ENCODE results near the gene SLC22A2. TPM values are rescaled to one million over a fixed set of nuclear protein-coding genes. Genes with fewer than 3 reads are reported as not detected.

SLC22A2 gene
- total and polyA plus RNA-seq, 2 of the 13 experiments (the other 11 are each of a cell fraction or from before 2014, with no cell fraction given) = not detected

- DNase-seq (ENCODE audit: low spot score) (no peak), ATAC-seq (no peak), FAIRE-seq (no peak)
- BruUV-seq (replicated peaks) = no TSS peak
- TF ChIP-seq ZNF329 (CRISPR knock-in tag; IDR thresholded peaks at IDR 0.05; ENCODE audit: low read depth) (no peak), ZNF3 (CRISPR knock-in tag; IDR thresholded peaks at IDR 0.05) (no peak), HMGA1 (CRISPR knock-in tag; conservative IDR thresholded peaks at IDR 0.05) (no peak), ZZZ3 (CRISPR knock-in tag; IDR thresholded peaks at IDR 0.05; ENCODE audit: borderline replicate concordance) (no peak), MAFG (CRISPR knock-in tag; IDR thresholded peaks at IDR 0.05) (no peak), YEATS2 (CRISPR knock-in tag; IDR thresholded peaks at IDR 0.05; ENCODE audit: borderline replicate concordance) (no peak), ZNF44 (CRISPR knock-in tag; IDR thresholded peaks at IDR 0.05) (no peak), KAT2B (IDR thresholded peaks at IDR 0.05; ENCODE audit: borderline replicate concordance, low read depth, low read length) (no peak), ZSCAN29 (CRISPR knock-in tag; conservative IDR thresholded peaks at IDR 0.05) (no peak), ZNF749 (CRISPR knock-in tag; IDR thresholded peaks at IDR 0.05; ENCODE audit: borderline replicate concordance) (no peak), RXRA (CRISPR knock-in tag; IDR thresholded peaks at IDR 0.05) (no peak), ZNF781 (CRISPR knock-in tag; IDR thresholded peaks at IDR 0.05; ENCODE audit: borderline replicate concordance, not compliant biosample characterization) (no peak), ZNF503 (CRISPR knock-in tag; IDR thresholded peaks at IDR 0.05) (no peak), AGO2 (optimal IDR thresholded peaks at IDR 0.05; ENCODE audit: low read depth, low read length) (no peak), ZFP90 (CRISPR knock-in tag; IDR thresholded peaks at IDR 0.05; ENCODE audit: borderline replicate concordance) (no peak), E2F5 (CRISPR knock-in tag; conservative IDR thresholded peaks at IDR 0.05) (no peak), KDM4B (CRISPR knock-in tag; IDR thresholded peaks at IDR 0.05) (no peak)
- TF ChIP-seq, protein P1, sequence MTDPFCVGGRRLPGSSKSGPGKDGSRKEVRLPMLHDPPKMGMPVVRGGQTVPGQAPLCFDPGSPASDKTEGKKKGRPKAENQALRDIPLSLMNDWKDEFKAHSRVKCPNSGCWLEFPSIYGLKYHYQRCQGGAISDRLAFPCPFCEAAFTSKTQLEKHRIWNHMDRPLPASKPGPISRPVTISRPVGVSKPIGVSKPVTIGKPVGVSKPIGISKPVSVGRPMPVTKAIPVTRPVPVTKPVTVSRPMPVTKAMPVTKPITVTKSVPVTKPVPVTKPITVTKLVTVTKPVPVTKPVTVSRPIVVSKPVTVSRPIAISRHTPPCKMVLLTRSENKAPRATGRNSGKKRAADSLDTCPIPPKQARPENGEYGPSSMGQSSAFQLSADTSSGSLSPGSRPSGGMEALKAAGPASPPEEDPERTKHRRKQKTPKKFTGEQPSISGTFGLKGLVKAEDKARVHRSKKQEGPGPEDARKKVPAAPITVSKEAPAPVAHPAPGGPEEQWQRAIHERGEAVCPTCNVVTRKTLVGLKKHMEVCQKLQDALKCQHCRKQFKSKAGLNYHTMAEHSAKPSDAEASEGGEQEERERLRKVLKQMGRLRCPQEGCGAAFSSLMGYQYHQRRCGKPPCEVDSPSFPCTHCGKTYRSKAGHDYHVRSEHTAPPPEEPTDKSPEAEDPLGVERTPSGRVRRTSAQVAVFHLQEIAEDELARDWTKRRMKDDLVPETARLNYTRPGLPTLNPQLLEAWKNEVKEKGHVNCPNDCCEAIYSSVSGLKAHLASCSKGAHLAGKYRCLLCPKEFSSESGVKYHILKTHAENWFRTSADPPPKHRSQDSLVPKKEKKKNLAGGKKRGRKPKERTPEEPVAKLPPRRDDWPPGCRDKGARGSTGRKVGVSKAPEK (CRISPR knock-in tag; IDR thresholded peaks at IDR 0.05; ENCODE audit: borderline replicate concordance) = no peak
- TF ChIP-seq, protein P2, sequence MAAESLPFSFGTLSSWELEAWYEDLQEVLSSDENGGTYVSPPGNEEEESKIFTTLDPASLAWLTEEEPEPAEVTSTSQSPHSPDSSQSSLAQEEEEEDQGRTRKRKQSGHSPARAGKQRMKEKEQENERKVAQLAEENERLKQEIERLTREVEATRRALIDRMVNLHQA (CRISPR knock-in tag; IDR thresholded peaks at IDR 0.05) = no peak
- TF ChIP-seq, protein P3, sequence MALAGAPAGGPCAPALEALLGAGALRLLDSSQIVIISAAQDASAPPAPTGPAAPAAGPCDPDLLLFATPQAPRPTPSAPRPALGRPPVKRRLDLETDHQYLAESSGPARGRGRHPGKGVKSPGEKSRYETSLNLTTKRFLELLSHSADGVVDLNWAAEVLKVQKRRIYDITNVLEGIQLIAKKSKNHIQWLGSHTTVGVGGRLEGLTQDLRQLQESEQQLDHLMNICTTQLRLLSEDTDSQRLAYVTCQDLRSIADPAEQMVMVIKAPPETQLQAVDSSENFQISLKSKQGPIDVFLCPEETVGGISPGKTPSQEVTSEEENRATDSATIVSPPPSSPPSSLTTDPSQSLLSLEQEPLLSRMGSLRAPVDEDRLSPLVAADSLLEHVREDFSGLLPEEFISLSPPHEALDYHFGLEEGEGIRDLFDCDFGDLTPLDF (CRISPR knock-in tag; IDR thresholded peaks at IDR 0.05) = no peak
- ChIA-PET POLR2A (no interaction called here), CTCF (ENCODE audit: low intra/inter-chr PET ratio, low total read pairs) (interaction anchor here (1.8 kb wide), 1 partner anchor 158 kb away, joined by 5 read pairs; no protein-coding TSS in a partner anchor)
- H3K27me3 ChIP-seq (ENCODE audit: control insufficient read depth in 1 of 2, insufficient read depth in 2 of 2, low read length in 2 of 2) = no peaks in the 10 kb centered on the region
- no peak overlapping the region for H3K9ac ChIP-seq (ENCODE audit: insufficient read depth, low read depth, low read length)
- WGBS (ENCODE audit: low lambda C conversion rate) = 25% methylated on average over 6 of the region's 8 CpGs
- no peak overlapping the region for H3K4me3 ChIP-seq (replicated peaks in 1 of 3; ENCODE audit: insufficient read depth in 1 of 3, low read depth in 2 of 3, low read length in 3 of 3)
- H3K27ac ChIP-seq (ENCODE audit: extremely low read length, insufficient read depth, low read length) = no peak overlapping the region
- no peak overlapping the region for H3K4me2 ChIP-seq (ENCODE audit: low read depth, low read length)
- H2AFZ ChIP-seq (ENCODE audit: low read length) = no peak overlapping the region
- intact Hi-C loops (cut with micrococcal nuclease; ENCODE audit: unreplicated experiment) (no loop called here), in situ Hi-C loops (cut with HindIII; ENCODE audit: extremely low pct_ligation_motif_present, low pct_unique_long_range_greater_than_20kb) (no loop called here)
- peaks cover 14% of the 10 kb centered on the region for H3K4me1 ChIP-seq (ENCODE audit: insufficient read depth, low read length)
- H3K79me2 ChIP-seq (ENCODE audit: insufficient read depth, low read length) = no peaks in the 10 kb centered on the region
- H3K36me3 ChIP-seq (replicated peaks in 1 of 2; ENCODE audit: control insufficient read depth in 1 of 2, insufficient read depth in 2 of 2, low read length in 2 of 2) = no peaks in the 10 kb centered on the region
- H3K9me3 ChIP-seq (ENCODE audit: low read length) = peaks cover 12% of the 10 kb centered on the region
- H4K20me1 ChIP-seq (ENCODE audit: insufficient read depth, low read length) = no peaks in the 10 kb centered on the region
Observed at GRCh38 chr6:160298121-160298520, 39.5 kb upstream of the SLC22A2 start.

Measured in HepG2 (cell line).